ENCODE data around the gene PCDH19. TPM values are rescaled to one million over a fixed set of nuclear protein-coding genes. Genes with fewer than 3 reads are reported as not detected.

PCDH19 gene
- total and polyA plus RNA-seq, 10 of the 15 experiments (the other 5 are each of a cell fraction or from before 2014, with no cell fraction given) = 0.01 TPM; not detected in 9

GRCh38 chrX:100377826-100378225, 32.2 kb downstream of the PCDH19 start:
- DNase-seq (ENCODE audit: low read depth, low spot score) (no peak), FAIRE-seq (no peak), ATAC-seq (no peak)
- Histone ChIP-seq H4K20me1 (ENCODE audit: control insufficient read depth, insufficient read depth) (no peaks in the 10 kb centered on the region), H3K9ac (ENCODE audit: control insufficient read depth, insufficient read depth, low read length) (no peak overlapping the region), H2AFZ (ENCODE audit: control insufficient read depth, low read depth, low read length) (no peak overlapping the region), H3K27me3 (replicated peaks in 1 of 2; ENCODE audit: control insufficient read depth in 2 of 2, insufficient read depth in 2 of 2, low read length in 1 of 2) (no peaks in the 10 kb centered on the region), H3K36me3 (ENCODE audit: control insufficient read depth in 2 of 2, insufficient read depth in 2 of 2, low read length in 1 of 2) (no peaks in the 10 kb centered on the region), H3K9me3 (replicated peaks; ENCODE audit: control insufficient read depth, insufficient read depth, low read length) (no peaks in the 10 kb centered on the region), H3K79me2 (ENCODE audit: control insufficient read depth, insufficient read depth, low read length) (no peaks in the 10 kb centered on the region), H3K4me1 (ENCODE audit: control insufficient read depth, insufficient read depth, low read length) (no peaks in the 10 kb centered on the region), H3K4me2 (ENCODE audit: control insufficient read depth, insufficient read depth) (no peak overlapping the region), H3K4me3 (no peak overlapping the region), H3K27ac (ENCODE audit: control insufficient read depth, insufficient read depth) (no peak overlapping the region)
- CTCF ChIA-PET = interaction anchor here (1.9 to 2.0 kb wide), 2 partner anchors 9 to 36 kb away, joined by 9 to 21 read pairs; no protein-coding TSS in a partner anchor
- TF ChIP-seq MTA2 (IDR thresholded peaks at IDR 0.05; ENCODE audit: low read depth) = no peak
- no peak for TF ChIP-seq GATAD2B (conservative IDR thresholded peaks at IDR 0.05; ENCODE audit: low read depth)
- no peak for TF ChIP-seq PRDM15 (CRISPR knock-in tag; IDR thresholded peaks at IDR 0.05)
- TF ChIP-seq ZNF24 (IDR thresholded peaks at IDR 0.05) = no peak
- TF ChIP-seq EGR1 (IDR thresholded peaks at IDR 0.05; ENCODE audit: borderline replicate concordance in 1 of 2, low read depth in 2 of 2, low read length in 2 of 2) = no peak
- TF ChIP-seq FOS (IDR thresholded peaks at IDR 0.05; ENCODE audit: borderline replicate concordance, extremely low read depth, insufficient read length) = no peak
- TF ChIP-seq BRCA1 (IDR thresholded peaks at IDR 0.05; ENCODE audit: low read depth, low read length) = no peak
- no peak for TF ChIP-seq MEF2A (IDR thresholded peaks at IDR 0.05; ENCODE audit: insufficient read depth, low read depth, low read length)
- TF ChIP-seq NRF1 (conservative IDR thresholded peaks at IDR 0.05; ENCODE audit: low read depth, low read length) = no peak
- TF ChIP-seq CBX3 (IDR thresholded peaks at IDR 0.05; ENCODE audit: borderline replicate concordance, low read depth) = no peak
- no peak for TF ChIP-seq SP1 (IDR thresholded peaks at IDR 0.05; ENCODE audit: low read depth, low read length)
- TF ChIP-seq REST (IDR thresholded peaks at IDR 0.05; ENCODE audit: low read depth, low read length) = no peak
- TF ChIP-seq CEBPB (IDR thresholded peaks at IDR 0.05; ENCODE audit: borderline replicate concordance in 1 of 2, low read depth in 2 of 2, low read length in 2 of 2) = no peak
- TF ChIP-seq SIX5 (IDR thresholded peaks at IDR 0.05; ENCODE audit: low read depth, low read length, severe bottlenecking) = no peak
- no peak for TF ChIP-seq TCF7 (IDR thresholded peaks at IDR 0.05; ENCODE audit: borderline replicate concordance)
- no peak for TF ChIP-seq MYC (IDR thresholded peaks at IDR 0.05; ENCODE audit: insufficient read depth, insufficient read length, insufficient replicate concordance, low read length, severe bottlenecking)
- TF ChIP-seq NFYA (IDR thresholded peaks at IDR 0.05; ENCODE audit: borderline replicate concordance, low read depth, low read length) = no peak
- RAD21 ChIA-PET (ENCODE audit: unreplicated experiment) = interaction anchor here (1.5 kb wide), 1 partner anchor 10 kb away, joined by 8 read pairs; no protein-coding TSS in a partner anchor
- WGBS (ENCODE audit: insufficient coverage, insufficient replicate concordance, low lambda C conversion rate, missing lambda C conversion rate) = 37% methylated on average over 5 of the region's 5 CpGs
- intact Hi-C loops (cut with micrococcal nuclease; ENCODE audit: unreplicated experiment) (loop anchor here (10.0 kb wide), 1 partner anchor 303 kb away; no protein-coding TSS in a partner anchor), in situ Hi-C loops (cut with MboI) (no loop called here)
- POLR2A ChIA-PET = no interaction called here
- SMC1A ChIA-PET (ENCODE audit: uncharacterized antibody, unreplicated experiment) = interaction anchor here (1.0 to 2.0 kb wide), 2 partner anchors 9 to 11 kb away, joined by 3 to 12 read pairs; no protein-coding TSS in a partner anchor
- BruUV-seq (replicated peaks) = no TSS peak

All from GM12878 (cell line).